Chondrocyte (in vitro differentiated cells): ENCODE measurements around the gene TMPRSS12. TPM values are rescaled to one million over a fixed set of nuclear protein-coding genes. Genes with fewer than 3 reads are reported as not detected.
A peak's percentile ranks its signal among the peaks of the same experiment; 100 is the strongest.
"Not testable (repeated sequence)": the region's sequence is repeated elsewhere in the genome, so short reads cannot be mapped to it uniquely, and the experiment has no call there.

ENCODE experiments used
- DNase-seq: peaks from one replicate; pipeline ENCODE4 v3.0.0; 2021; ENCODE audit warnings: mixed read lengths, low spot score
- H3K27ac Mint-ChIP-seq: one replicate; pipeline ENCODE4 v1.8.0; 2021; ENCODE audit warnings: mild to moderate bottlenecking, moderate library complexity, mixed read lengths; ENCODE audit not compliant: unreplicated experiment
- H3K27me3 Mint-ChIP-seq: 2 replicates; pipeline ENCODE4 v1.8.0; 2021; ENCODE audit warnings: low read depth, mixed read lengths
- H3K36me3 Mint-ChIP-seq: 2 replicates; pipeline ENCODE4 v1.8.0; 2021; ENCODE audit warnings: low read depth, mixed read lengths
- H3K4me1 Mint-ChIP-seq: 2 replicates; pipeline ENCODE4 v1.8.0; 2021; ENCODE audit warnings: low read depth, mild to moderate bottlenecking, mixed read lengths
- H3K4me3 Mint-ChIP-seq: one replicate; pipeline ENCODE4 v1.8.0; 2021; ENCODE audit warnings: mild to moderate bottlenecking, moderate library complexity, mixed read lengths; ENCODE audit not compliant: unreplicated experiment
- H3K9me3 Mint-ChIP-seq: 2 replicates; pipeline ENCODE4 v1.8.0; 2021; ENCODE audit warnings: low read depth, mixed read lengths
- CTCF ChIP-seq: fragments of 200-600 bp; sonication (generic); IDR thresholded peaks from 2 replicates; pipeline ENCODE4 v1.5.0; 2021; ENCODE audit warnings: antibody characterized with exemption, mild to moderate bottlenecking, moderate library complexity
- total RNA-seq: library from RNA; stranded (reverse); gene quantifications from 3 replicates; pipeline ENCODE4 v1.2.1, GENCODE V29; 2021

The TMPRSS12 gene
- total RNA-seq, 1 donor from 2014 or later = not detected

GRCh38 chr12:50845021-50845647 lies 2.4 kb downstream of the TMPRSS12 start:
- Mint-ChIP-seq H3K4me1 (no peaks in the 10 kb centered on the region), H3K9me3 (peaks cover 10% of the 10 kb centered on the region), H3K36me3 (peaks cover 2% of the 10 kb centered on the region), H3K4me3 (no peak overlapping the region), H3K27ac (no peak overlapping the region), H3K27me3 (no peaks in the 10 kb centered on the region)
- TF ChIP-seq CTCF = no peak
- DNase-seq = no peak

- peaks cover 15% of the 10 kb centered on the region for H3K9me3 Mint-ChIP-seq
- H3K4me3 Mint-ChIP-seq = no peak overlapping the region
- no peak for DNase-seq
- H3K27me3 Mint-ChIP-seq = peaks cover 11% of the 10 kb centered on the region
- H3K4me1 Mint-ChIP-seq = no peaks in the 10 kb centered on the region
- H3K27ac Mint-ChIP-seq = no peak overlapping the region
- H3K36me3 Mint-ChIP-seq = peaks cover 10% of the 10 kb centered on the region
- TF ChIP-seq CTCF = no peak
These were observed 6.2 kb downstream of the TMPRSS12 start for GRCh38 chr12:50848963-50849362.

GRCh38 chr12:50855218-50855617 lies 12.5 kb downstream of the TMPRSS12 start:
- Mint-ChIP-seq H3K36me3 (peaks cover 14% of the 10 kb centered on the region), H3K27me3 (peaks cover 16% of the 10 kb centered on the region), H3K9me3 (peaks cover 33% of the 10 kb centered on the region)
- H3K27ac Mint-ChIP-seq, H3K4me3 Mint-ChIP-seq, H3K4me1 Mint-ChIP-seq, DNase-seq: not testable (repeated sequence)

- H3K4me3 Mint-ChIP-seq, DNase-seq, H3K27ac Mint-ChIP-seq, H3K4me1 Mint-ChIP-seq: not testable (repeated sequence)
- peaks cover 14% of the 10 kb centered on the region for H3K36me3 Mint-ChIP-seq
- H3K9me3 Mint-ChIP-seq = peaks cover 33% of the 10 kb centered on the region
- H3K27me3 Mint-ChIP-seq = peaks cover 16% of the 10 kb centered on the region
These were observed 13.0 kb downstream of the TMPRSS12 start for GRCh38 chr12:50855679-50856078.

GRCh38 chr12:50859621-50860310 lies 17.0 kb downstream of the TMPRSS12 start:
- DNase-seq = no peak
- Mint-ChIP-seq H3K27ac (no peak overlapping the region), H3K9me3 (peaks cover 12% of the 10 kb centered on the region), H3K27me3 (peaks cover 2% of the 10 kb centered on the region), H3K36me3 (peaks cover 2% of the 10 kb centered on the region), H3K4me1 (peaks cover 6% of the 10 kb centered on the region), H3K4me3 (no peak overlapping the region)
- no peak for TF ChIP-seq CTCF

- Mint-ChIP-seq H3K4me3 (no peak overlapping the region), H3K27me3 (peaks cover 2% of the 10 kb centered on the region), H3K36me3 (peaks cover 8% of the 10 kb centered on the region), H3K9me3 (peaks cover 17% of the 10 kb centered on the region), H3K4me1 (peaks cover 6% of the 10 kb centered on the region), H3K27ac (peak overlapping the region; percentile 59)
- DNase-seq = no peak
- TF ChIP-seq CTCF = no peak
These were observed 19.6 kb downstream of the TMPRSS12 start for GRCh38 chr12:50862316-50862715.
